ENCODE results near the gene MAST2.

DNA sequence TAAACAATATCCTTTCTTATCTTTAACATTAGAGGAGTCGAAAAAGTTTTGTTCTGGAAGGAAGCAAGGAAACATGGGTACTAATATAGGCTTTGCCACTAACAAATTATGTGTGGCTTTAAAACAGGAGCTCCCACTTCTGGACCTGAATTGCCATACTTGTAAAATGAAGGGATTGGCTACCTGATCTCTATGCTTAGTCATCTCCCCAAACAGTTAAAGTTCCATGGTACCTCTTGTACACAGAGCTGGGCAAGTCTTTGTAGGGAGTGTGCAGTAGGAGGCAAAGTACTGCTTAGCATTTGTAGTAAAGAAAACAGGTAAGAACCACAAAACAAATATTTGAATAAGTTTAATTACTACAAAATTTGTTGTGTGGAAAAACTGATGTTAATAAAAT, 81.3 kb downstream of the MAST2 start:
- no peak for TF ChIP-seq POLR2A (IDR thresholded peaks at IDR 0.05)
- no peak for TF ChIP-seq CTCF (IDR thresholded peaks at IDR 0.05)

Measured in lower leg skin (tissue), 3 donors.